ENCODE data around the gene C7orf33.
A peak's percentile ranks its signal among the peaks of the same experiment; 100 is the strongest.
"Not testable (repeated sequence)": the region's sequence is repeated elsewhere in the genome, so short reads cannot be mapped to it uniquely, and the experiment has no call there.

The C7orf33 gene

GRCh38 chr7:148575640-148576411, 14.7 kb upstream of the C7orf33 start:
- DNase-seq (ENCODE audit: insufficient read length, low spot score) (peak; percentile 33), FAIRE-seq (peak; percentile 97)

- no peak for DNase-seq (ENCODE audit: insufficient read length, low spot score)
- no peak for FAIRE-seq
Observed at GRCh38 chr7:148579366-148579765, 11.2 kb upstream of the C7orf33 start.

GRCh38 chr7:148580446-148580845, 10.1 kb upstream of the C7orf33 start:
- no peak for FAIRE-seq
- no peak for DNase-seq (ENCODE audit: insufficient read length, low spot score)

GRCh38 chr7:148581624-148582023, 8.9 kb upstream of the C7orf33 start:
- DNase-seq (ENCODE audit: insufficient read length, low spot score) (no peak), FAIRE-seq (no peak)

- DNase-seq (ENCODE audit: insufficient read length, low spot score) = no peak
- FAIRE-seq = peak; percentile 71
Observed at GRCh38 chr7:148584154-148584827, 6.3 kb upstream of the C7orf33 start.

GRCh38 chr7:148585399-148585798, 5.2 kb upstream of the C7orf33 start:
- DNase-seq (ENCODE audit: insufficient read length, low spot score) (no peak), FAIRE-seq (no peak)

- FAIRE-seq = no peak
- DNase-seq (ENCODE audit: insufficient read length, low spot score) = no peak
Observed at GRCh38 chr7:148587076-148587475, 3.5 kb upstream of the C7orf33 start.

- DNase-seq (ENCODE audit: insufficient read length, low spot score) (no peak), FAIRE-seq (no peak)
Observed at GRCh38 chr7:148588168-148588567, 2.4 kb upstream of the C7orf33 start.

- DNase-seq (ENCODE audit: insufficient read length, low spot score) (no peak), FAIRE-seq (no peak)
Observed at GRCh38 chr7:148588670-148589131, 1.9 kb upstream of the C7orf33 start.

GRCh38 chr7:148589640-148590039, 926 bp upstream of the C7orf33 start:
- DNase-seq (ENCODE audit: insufficient read length, low spot score) = no peak
- no peak for FAIRE-seq

- not testable (repeated sequence) for DNase-seq (ENCODE audit: insufficient read length, low spot score); FAIRE-seq
Observed at GRCh38 chr7:148596354-148596753, 5.8 kb downstream of the C7orf33 start.

GRCh38 chr7:148598351-148598750, 7.8 kb downstream of the C7orf33 start:
- no peak for FAIRE-seq
- DNase-seq (ENCODE audit: insufficient read length, low spot score) = no peak

GRCh38 chr7:148605350-148605749, 14.8 kb downstream of the C7orf33 start:
- DNase-seq (ENCODE audit: insufficient read length, low spot score) (no peak), FAIRE-seq (no peak)

GRCh38 chr7:148607151-148607661, 16.6 kb downstream of the C7orf33 start:
- FAIRE-seq (no peak), DNase-seq (ENCODE audit: insufficient read length, low spot score) (no peak)

GRCh38 chr7:148609045-148609725, 18.6 kb downstream of the C7orf33 start:
- FAIRE-seq = no peak
- no peak for DNase-seq (ENCODE audit: insufficient read length, low spot score)

- DNase-seq (ENCODE audit: insufficient read length, low spot score) = no peak
- no peak for FAIRE-seq
Observed at GRCh38 chr7:148611692-148612091, 21.1 kb downstream of the C7orf33 start.

GRCh38 chr7:148615085-148615730, 24.6 kb downstream of the C7orf33 start:
- FAIRE-seq (no peak), DNase-seq (ENCODE audit: insufficient read length, low spot score) (no peak)

GRCh38 chr7:148620749-148621359, 30.3 kb downstream of the C7orf33 start:
- no peak for FAIRE-seq

GRCh38 chr7:148621563-148621962, 31.0 kb downstream of the C7orf33 start:
- DNase-seq (ENCODE audit: insufficient read length, low spot score) = no peak
- no peak for FAIRE-seq

More at GRCh38 chr7:148620749-148621359, 30.3 kb downstream of the C7orf33 start:
- DNase-seq (ENCODE audit: insufficient read length, low spot score) = no peak

GRCh38 chr7:148622887-148623585, 32.5 kb downstream of the C7orf33 start:
- no peak for FAIRE-seq
- DNase-seq (ENCODE audit: insufficient read length, low spot score) = no peak
